Endodermal cell (in vitro differentiated cells): ENCODE results near the gene SORCS1. TPM values are rescaled to one million over a fixed set of nuclear protein-coding genes. Genes with fewer than 3 reads are reported as not detected.

Experiments used
- DNase-seq: peaks from one replicate; pipeline ENCODE4 v3.0.0-alpha.2; 2017
- H3K27ac ChIP-seq: 2 replicates; pipeline ENCODE4 v1.5.1; 2013; ENCODE audit warnings: mild to moderate bottlenecking, low read depth, low read length, moderate library complexity
- H3K27me3 ChIP-seq: 2 replicates; pipeline ENCODE4 v1.6.1; 2013; ENCODE audit warnings: mild to moderate bottlenecking, low read length, moderate library complexity; ENCODE audit not compliant: insufficient read depth, control insufficient read depth, poor library complexity, severe bottlenecking
- H3K36me3 ChIP-seq: 2 replicates; pipeline ENCODE4 v1.7.0; 2013; ENCODE audit warnings: mild to moderate bottlenecking, low read length, moderate library complexity; ENCODE audit not compliant: control insufficient read depth, insufficient read depth
- H3K4me1 ChIP-seq: one replicate; pipeline ENCODE4 v1.7.0; 2013; ENCODE audit warnings: low read length; ENCODE audit not compliant: control insufficient read depth, insufficient read depth
- H3K4me3 ChIP-seq: 2 replicates; pipeline ENCODE4 v1.5.1; 2013; ENCODE audit warnings: mild to moderate bottlenecking, low read length, moderate library complexity
- H3K9ac ChIP-seq: 2 replicates; pipeline ENCODE4 v1.6.1; 2013; ENCODE audit warnings: mild to moderate bottlenecking, low read length, moderate library complexity; ENCODE audit not compliant: poor library complexity, severe bottlenecking; ENCODE audit errors: extremely low read depth
- H3K9me3 ChIP-seq: 2 replicates; pipeline ENCODE4 v1.6.1; 2013; ENCODE audit warnings: mild to moderate bottlenecking, low read length, moderate library complexity; ENCODE audit not compliant: control insufficient read depth
- H3K27ac Mint-ChIP-seq: 2 replicates; pipeline ENCODE4 v1.8.0; 2020; ENCODE audit warnings: mixed read lengths
- H3K27me3 Mint-ChIP-seq: 2 replicates; pipeline ENCODE4 v1.8.0; 2021; ENCODE audit warnings: mild to moderate bottlenecking, mixed read lengths; ENCODE audit not compliant: insufficient read depth
- H3K36me3 Mint-ChIP-seq: 2 replicates; pipeline ENCODE4 v1.8.0; 2020; ENCODE audit warnings: low read depth, mixed read lengths
- H3K4me1 Mint-ChIP-seq: 2 replicates; pipeline ENCODE4 v1.8.0; 2020; ENCODE audit warnings: mixed read lengths
- H3K4me3 Mint-ChIP-seq: 2 replicates; pipeline ENCODE4 v1.8.0; 2020; ENCODE audit warnings: mild to moderate bottlenecking, moderate library complexity, mixed read lengths
- H3K9me3 Mint-ChIP-seq: 2 replicates; pipeline ENCODE4 v1.8.0; 2020; ENCODE audit warnings: mild to moderate bottlenecking, mixed read lengths
- whole genome bisulfite sequencing, 2 experiments: methylation state at CpG; one replicate each; pipeline versions ENCODE4 v1.1.5 to v1.1.7; 2013; ENCODE audit warnings: missing lambda C conversion rate in 2 of 2, mixed read lengths in 1 of 2; ENCODE audit not compliant: insufficient coverage in 1 of 2, insufficient read length in 1 of 2; 5-methylcytosine and 5-hydroxymethylcytosine counted together
- total RNA-seq, 2 donors: library from RNA; stranded (reverse); fragmentation: NEBNext Ultra II Directional in 1 of 2; extraction: Animal tissue kit (Norgen Biotek cat#: 25700) in 1 of 2; gene quantifications; 2 replicates in 1 of 2; 3 replicates in 1 of 2; pipeline ENCODE4 v1.2.1, GENCODE V29; 2021
- TF ChIP-seq, protein P1 (sequence below): fragments of 200-600 bp; sonication (generic); conservative IDR thresholded peaks from 2 replicates; pipeline ENCODE4 v1.5.0; 2021; ENCODE audit warnings: antibody characterized with exemption, mild to moderate bottlenecking

Gene SORCS1
- total RNA-seq, 2 donors from 2014 or later, result 57.4 to 79.6 TPM

DNA sequence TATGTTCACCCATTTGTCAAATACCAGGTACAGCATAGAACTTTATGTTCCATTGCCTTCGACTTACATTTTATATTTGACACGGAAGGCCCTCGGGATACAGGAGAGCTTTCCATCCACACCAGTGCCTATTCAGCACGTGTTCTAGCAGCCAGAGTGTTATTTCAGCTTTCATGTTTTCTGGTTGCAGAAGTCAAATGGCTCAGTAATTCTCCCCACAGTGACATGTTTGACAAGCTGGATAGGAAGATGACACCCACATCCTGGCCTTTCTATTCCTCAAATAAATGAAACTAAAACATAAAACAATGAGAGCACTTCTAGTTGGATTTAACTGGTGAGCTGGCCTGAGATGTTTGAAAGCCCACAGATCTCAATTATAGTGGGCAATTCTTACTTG lies 173.4 kb downstream of the SORCS1 start:
- Mint-ChIP-seq H3K27ac (no peak overlapping the region), H3K4me1 (no peaks in the 10 kb centered on the region), H3K27me3 (no peaks in the 10 kb centered on the region), H3K36me3 (peaks cover 4% of the 10 kb centered on the region), H3K9me3 (no peaks in the 10 kb centered on the region), H3K4me3 (no peak overlapping the region)
- Histone ChIP-seq H3K36me3 (peaks cover 21% of the 10 kb centered on the region), H3K9ac (no peak overlapping the region), H3K4me1 (no peaks in the 10 kb centered on the region), H3K9me3 (no peaks in the 10 kb centered on the region), H3K27me3 (no peaks in the 10 kb centered on the region), H3K4me3 (no peak overlapping the region), H3K27ac (no peak overlapping the region)
- no peak for DNase-seq
- TF ChIP-seq, protein P1, sequence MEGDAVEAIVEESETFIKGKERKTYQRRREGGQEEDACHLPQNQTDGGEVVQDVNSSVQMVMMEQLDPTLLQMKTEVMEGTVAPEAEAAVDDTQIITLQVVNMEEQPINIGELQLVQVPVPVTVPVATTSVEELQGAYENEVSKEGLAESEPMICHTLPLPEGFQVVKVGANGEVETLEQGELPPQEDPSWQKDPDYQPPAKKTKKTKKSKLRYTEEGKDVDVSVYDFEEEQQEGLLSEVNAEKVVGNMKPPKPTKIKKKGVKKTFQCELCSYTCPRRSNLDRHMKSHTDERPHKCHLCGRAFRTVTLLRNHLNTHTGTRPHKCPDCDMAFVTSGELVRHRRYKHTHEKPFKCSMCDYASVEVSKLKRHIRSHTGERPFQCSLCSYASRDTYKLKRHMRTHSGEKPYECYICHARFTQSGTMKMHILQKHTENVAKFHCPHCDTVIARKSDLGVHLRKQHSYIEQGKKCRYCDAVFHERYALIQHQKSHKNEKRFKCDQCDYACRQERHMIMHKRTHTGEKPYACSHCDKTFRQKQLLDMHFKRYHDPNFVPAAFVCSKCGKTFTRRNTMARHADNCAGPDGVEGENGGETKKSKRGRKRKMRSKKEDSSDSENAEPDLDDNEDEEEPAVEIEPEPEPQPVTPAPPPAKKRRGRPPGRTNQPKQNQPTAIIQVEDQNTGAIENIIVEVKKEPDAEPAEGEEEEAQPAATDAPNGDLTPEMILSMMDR, result no peak
- WGBS, 2 experiments, result 83 to 94% methylated on average over 4 of the region's 4 CpGs

DNA sequence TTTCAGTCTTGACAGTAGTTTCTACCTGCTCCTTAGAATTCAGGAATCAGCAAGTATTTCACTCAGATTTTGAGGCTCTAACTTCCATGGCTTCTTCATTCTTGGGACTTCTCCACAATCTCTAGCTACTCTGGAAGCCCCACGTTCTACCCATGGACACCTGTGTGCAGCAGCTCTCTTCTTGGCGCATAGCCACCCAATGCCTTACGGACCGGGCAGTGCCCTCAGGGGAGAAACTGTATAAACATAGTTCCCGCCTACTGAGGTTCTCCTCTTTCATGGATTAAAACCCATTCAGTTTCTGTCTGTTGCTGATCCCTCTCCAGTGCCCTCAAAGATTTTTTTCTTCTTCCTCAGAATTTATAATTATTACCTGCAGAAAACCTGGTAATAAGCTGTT lies 177.1 kb downstream of the SORCS1 start:
- WGBS, 2 experiments, result 92% methylated on average over 4 to 5 of the region's 5 CpGs
- no peaks in the 10 kb centered on the region for H3K9me3 Mint-ChIP-seq
- no peaks in the 10 kb centered on the region for H3K36me3 Mint-ChIP-seq
- no peak for DNase-seq
- H3K4me1 Mint-ChIP-seq, result peaks cover 9% of the 10 kb centered on the region
- no peaks in the 10 kb centered on the region for H3K27me3 Mint-ChIP-seq
- no peak overlapping the region for H3K27ac Mint-ChIP-seq
- Histone ChIP-seq H3K27ac (no peak overlapping the region), H3K4me3 (no peak overlapping the region), H3K27me3 (no peaks in the 10 kb centered on the region), H3K36me3 (peaks cover 23% of the 10 kb centered on the region), H3K9me3 (no peaks in the 10 kb centered on the region), H3K4me1 (peaks cover 5% of the 10 kb centered on the region), H3K9ac (no peak overlapping the region)
- H3K4me3 Mint-ChIP-seq, result no peak overlapping the region
- TF ChIP-seq, protein P1, result no peak

DNA sequence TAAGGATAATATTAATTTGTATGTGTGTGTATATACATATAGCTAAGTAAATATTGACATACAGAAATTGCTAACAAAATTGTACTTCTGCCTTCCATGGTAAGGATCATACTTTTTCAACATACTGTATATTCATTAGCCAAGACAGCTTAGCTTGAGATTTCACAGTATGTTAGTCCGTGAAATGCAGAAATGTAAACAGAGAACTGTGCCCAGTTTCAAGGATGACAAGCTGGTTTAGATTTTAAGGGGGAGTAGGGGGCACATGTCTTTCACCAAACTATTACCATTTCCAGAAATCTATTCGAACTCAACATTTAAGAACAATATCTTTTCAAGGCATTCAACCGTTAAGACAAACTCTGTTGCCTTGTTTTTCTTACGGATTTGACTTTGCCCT lies 182.2 kb downstream of the SORCS1 start:
- H3K4me3 Mint-ChIP-seq, result no peak overlapping the region
- H3K9me3 Mint-ChIP-seq, result peaks cover 1% of the 10 kb centered on the region
- no peak overlapping the region for H3K27ac ChIP-seq
- peaks cover 40% of the 10 kb centered on the region for H3K4me1 Mint-ChIP-seq
- peaks cover 18% of the 10 kb centered on the region for H3K4me1 ChIP-seq
- no peak overlapping the region for H3K9ac ChIP-seq
- H3K4me3 ChIP-seq, result no peak overlapping the region
- peaks cover 4% of the 10 kb centered on the region for H3K36me3 ChIP-seq
- DNase-seq, result no peak
- 93 to 94% methylated on average over 3 to 4 of the region's 4 CpGs for WGBS, 2 experiments
- no peaks in the 10 kb centered on the region for H3K9me3 ChIP-seq
- H3K27ac Mint-ChIP-seq, result no peak overlapping the region
- H3K27me3 ChIP-seq, result no peaks in the 10 kb centered on the region
- H3K36me3 Mint-ChIP-seq, result peaks cover under 1% of the 10 kb centered on the region
- H3K27me3 Mint-ChIP-seq, result no peaks in the 10 kb centered on the region
- TF ChIP-seq, protein P1, result no peak
